Panc1 (cell line): Measurements from ENCODE around the gene CEACAM5. TPM values are rescaled to one million over a fixed set of nuclear protein-coding genes. Genes with fewer than 3 reads are reported as not detected.
"Not testable (repeated sequence)": the region's sequence is repeated elsewhere in the genome, so short reads cannot be mapped to it uniquely, and the experiment has no call there.

Source experiments
- ATAC-seq: fragments of 200-7000 bp; cut with Tn5 transposase; 2 replicates; pipeline ENCODE4 v1.9.1; 2020; ENCODE audit warnings: mild to moderate bottlenecking, moderate library complexity
- BruUV-seq: library from RNA; stranded (reverse); fragments of 400-500 nt; replicated peaks from 2 replicates; lab custom pipeline; 2021; lab: Mats Ljungman, UMichigan
- CTCF ChIA-PET: fragments of 300-600 bp; sonication (Branson Sonifier 250); formaldehyde crosslinking; loops from one replicate; lab custom pipeline; 2022; ENCODE audit warnings: antibody characterized with exemption; lab: Charles Lee
- POLR2A ChIA-PET: fragments of 300-600 bp; sonication (Branson Sonifier 250); formaldehyde crosslinking; loops from one replicate; lab custom pipeline; 2022; ENCODE audit warnings: antibody characterized with exemption; lab: Charles Lee
- DNase-seq: peaks from one replicate; pipeline ENCODE4 v3.0.0-alpha.2; 2010; ENCODE audit warnings: low read depth, low spot score
- H3K27ac ChIP-seq: 2 replicates; pipeline ENCODE4 v1.5.1; 2011; ENCODE audit warnings: mild to moderate bottlenecking, low read length, inconsistent platforms
- H3K27me3 ChIP-seq: fragments of 200-500 bp; sonication (Bioruptor generic); 2 replicates; pipeline ENCODE4 v1.6.0; 2014; ENCODE audit warnings: low read length, inconsistent platforms; ENCODE audit not compliant: control insufficient read depth, insufficient read depth
- H3K36me3 ChIP-seq: fragments of 200-500 bp; sonication (Bioruptor generic); 2 replicates; pipeline ENCODE4 v1.5.1; 2014; ENCODE audit warnings: inconsistent platforms, mild to moderate bottlenecking, low read length, moderate library complexity; ENCODE audit not compliant: control insufficient read depth, insufficient read depth
- H3K4me1 ChIP-seq: 2 replicates; pipeline ENCODE4 v1.5.1; 2011; ENCODE audit warnings: inconsistent platforms, mild to moderate bottlenecking, low read length, moderate library complexity; ENCODE audit not compliant: control insufficient read depth, insufficient read depth
- H3K4me3 ChIP-seq, 2 experiments: 2 replicates each; pipeline ENCODE4 v1.5.1; 2011 to 2012; ENCODE audit warnings: low read depth in 2 of 2, low read length in 2 of 2, mild to moderate bottlenecking in 2 of 2, inconsistent platforms in 1 of 2, moderate library complexity in 1 of 2
- H3K9me3 ChIP-seq: fragments of 200-500 bp; sonication (Bioruptor generic); 2 replicates; pipeline ENCODE4 v1.5.1; 2014; ENCODE audit warnings: low read depth, mild to moderate bottlenecking, inconsistent platforms, low read length, moderate library complexity; ENCODE audit not compliant: control insufficient read depth, insufficient read depth
- CTCF ChIP-seq: fragments of 450-650 bp; IDR thresholded peaks from 2 replicates; pipeline ENCODE4 v1.5.1; 2017; ENCODE audit warnings: mild to moderate bottlenecking
- POLR2AphosphoS5 ChIP-seq: IDR thresholded peaks from 2 replicates; pipeline ENCODE4 v1.6.1; 2012; ENCODE audit warnings: mild to moderate bottlenecking, low read depth, low read length, moderate library complexity
- SIN3A ChIP-seq: IDR thresholded peaks from 2 replicates; pipeline ENCODE4 v1.6.1; 2012; ENCODE audit warnings: low read depth, mild to moderate bottlenecking, low read length, moderate library complexity, borderline replicate concordance; ENCODE audit not compliant: insufficient read depth
- TCF7L2 ChIP-seq: IDR thresholded peaks from 2 replicates; pipeline ENCODE4 v1.6.1; 2011; ENCODE audit warnings: mild to moderate bottlenecking, low read depth, low read length, inconsistent platforms
- in situ Hi-C: cut with HindIII; loops from 2 replicates; pipeline ENCODE4 v1.10.0; 2016; ENCODE audit warnings: low sequenced_read_pairs, low pct_unique_long_range_greater_than_20kb
- intact Hi-C: fragments of 100-400 bp; cut with micrococcal nuclease; formaldehyde crosslinking; loops from one replicate; pipeline ENCODE4 v1.10.0; 2022; ENCODE audit not compliant: unreplicated experiment
- total RNA-seq: library from RNA; stranded (reverse); gene quantifications from one replicate; pipeline ENCODE4 v1.2.1, GENCODE V29; 2021; ENCODE audit not compliant: unreplicated experiment
- TF ChIP-seq, protein P1 (sequence below), 2 experiments: IDR thresholded peaks; 2 replicates each; pipeline ENCODE4 v1.6.1; 2011 to 2012; ENCODE audit warnings: low read depth in 2 of 2, control low read depth in 1 of 2, low read length in 1 of 2, mild to moderate bottlenecking in 1 of 2, moderate library complexity in 1 of 2; ENCODE audit not compliant: insufficient read depth in 1 of 2

The CEACAM5 gene
- total RNA-seq, 1 experiment from 2014 or later = 0.51 TPM

GRCh38 chr19:41748012-41748411 lies 39.6 kb downstream of the CEACAM5 start:
- BruUV-seq = no TSS peak
- H3K36me3 ChIP-seq = no peaks in the 10 kb centered on the region
- no peak for DNase-seq
- no peaks in the 10 kb centered on the region for H3K9me3 ChIP-seq
- intact Hi-C loops (loop anchor here (5.0 kb wide), 1 partner anchor 106 kb away; no protein-coding TSS in a partner anchor), in situ Hi-C loops (no loop called here)
- no peak overlapping the region for H3K27ac ChIP-seq
- no peaks in the 10 kb centered on the region for H3K4me1 ChIP-seq
- no peaks in the 10 kb centered on the region; the same call in 1 of the 2 replicates for H3K27me3 ChIP-seq
- ChIA-PET CTCF (interaction anchor here (0.6 to 2.0 kb wide), 2 partner anchors 15 to 41 kb away, joined by 4 to 11 read pairs; no protein-coding TSS in a partner anchor), POLR2A (no interaction called here)
- TF ChIP-seq, protein P1, sequence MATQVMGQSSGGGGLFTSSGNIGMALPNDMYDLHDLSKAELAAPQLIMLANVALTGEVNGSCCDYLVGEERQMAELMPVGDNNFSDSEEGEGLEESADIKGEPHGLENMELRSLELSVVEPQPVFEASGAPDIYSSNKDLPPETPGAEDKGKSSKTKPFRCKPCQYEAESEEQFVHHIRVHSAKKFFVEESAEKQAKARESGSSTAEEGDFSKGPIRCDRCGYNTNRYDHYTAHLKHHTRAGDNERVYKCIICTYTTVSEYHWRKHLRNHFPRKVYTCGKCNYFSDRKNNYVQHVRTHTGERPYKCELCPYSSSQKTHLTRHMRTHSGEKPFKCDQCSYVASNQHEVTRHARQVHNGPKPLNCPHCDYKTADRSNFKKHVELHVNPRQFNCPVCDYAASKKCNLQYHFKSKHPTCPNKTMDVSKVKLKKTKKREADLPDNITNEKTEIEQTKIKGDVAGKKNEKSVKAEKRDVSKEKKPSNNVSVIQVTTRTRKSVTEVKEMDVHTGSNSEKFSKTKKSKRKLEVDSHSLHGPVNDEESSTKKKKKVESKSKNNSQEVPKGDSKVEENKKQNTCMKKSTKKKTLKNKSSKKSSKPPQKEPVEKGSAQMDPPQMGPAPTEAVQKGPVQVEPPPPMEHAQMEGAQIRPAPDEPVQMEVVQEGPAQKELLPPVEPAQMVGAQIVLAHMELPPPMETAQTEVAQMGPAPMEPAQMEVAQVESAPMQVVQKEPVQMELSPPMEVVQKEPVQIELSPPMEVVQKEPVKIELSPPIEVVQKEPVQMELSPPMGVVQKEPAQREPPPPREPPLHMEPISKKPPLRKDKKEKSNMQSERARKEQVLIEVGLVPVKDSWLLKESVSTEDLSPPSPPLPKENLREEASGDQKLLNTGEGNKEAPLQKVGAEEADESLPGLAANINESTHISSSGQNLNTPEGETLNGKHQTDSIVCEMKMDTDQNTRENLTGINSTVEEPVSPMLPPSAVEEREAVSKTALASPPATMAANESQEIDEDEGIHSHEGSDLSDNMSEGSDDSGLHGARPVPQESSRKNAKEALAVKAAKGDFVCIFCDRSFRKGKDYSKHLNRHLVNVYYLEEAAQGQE (IDR thresholded peaks at IDR 0.05; ENCODE audit: insufficient read depth in 1 of 2, low read depth in 2 of 2, low read length in 1 of 2) = no peak
- TF ChIP-seq TCF7L2 (no peak), CTCF (no peak), POLR2AphosphoS5 (no peak), SIN3A (no peak)
- H3K4me3 ChIP-seq = no peak overlapping the region
- ATAC-seq = no peak

DNA sequence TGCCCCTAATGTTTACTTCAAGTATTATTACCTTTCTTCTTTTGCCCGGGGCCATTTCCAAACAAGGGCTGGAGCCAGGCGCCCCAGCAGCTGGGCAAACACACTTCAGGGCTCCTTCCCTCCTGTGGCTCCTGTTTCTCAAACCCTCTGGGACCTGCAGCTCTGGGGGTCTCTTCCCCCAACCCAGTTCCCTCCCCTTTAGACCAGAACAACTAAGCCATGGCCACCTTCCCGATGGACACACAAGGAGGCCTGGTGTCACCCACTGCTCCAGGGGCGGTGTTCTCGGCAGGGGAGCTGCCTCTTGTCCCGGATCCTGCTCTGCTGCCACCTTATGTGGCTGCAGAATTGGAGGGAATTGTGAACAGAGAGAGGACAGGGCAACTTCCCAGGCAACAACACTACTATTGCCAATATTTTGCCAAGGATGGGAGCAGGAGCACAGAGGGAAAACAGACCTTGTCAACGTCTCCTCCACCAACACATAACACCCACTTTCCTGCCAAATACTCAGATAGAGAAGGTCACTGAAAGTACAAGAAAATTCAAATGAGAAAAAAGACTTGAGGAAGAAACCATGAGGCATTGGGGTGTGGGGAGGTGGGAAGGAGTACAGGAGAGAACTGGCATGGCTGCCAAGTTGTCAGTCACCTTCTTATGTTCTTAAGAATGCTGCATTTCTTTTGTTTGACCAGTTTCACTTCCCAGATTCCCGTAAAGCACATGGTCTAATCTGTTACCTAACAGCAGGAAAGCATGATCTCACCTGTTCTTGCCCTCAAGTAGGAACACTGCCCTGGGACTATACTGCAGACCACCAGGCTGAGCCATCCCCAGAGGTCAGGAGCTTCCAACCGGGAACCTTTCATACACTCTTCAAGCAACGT lies 42.1 kb downstream of the CEACAM5 start:
- intact Hi-C loops = loop anchor here (5.0 kb wide), 1 partner anchor 37 kb away; no protein-coding TSS in a partner anchor
- H3K36me3 ChIP-seq, ATAC-seq, DNase-seq, H3K4me1 ChIP-seq, H3K27me3 ChIP-seq, BruUV-seq, H3K4me3 ChIP-seq, H3K9me3 ChIP-seq, H3K27ac ChIP-seq, in situ Hi-C loops, POLR2A ChIA-PET: not testable (repeated sequence)
- CTCF ChIA-PET = interaction anchor here (0.7 kb wide), 1 partner anchor 22 kb away, joined by 3 read pairs; no protein-coding TSS in a partner anchor
